Measurements from ENCODE around the gene FAM9C. TPM values are rescaled to one million over a fixed set of nuclear protein-coding genes. Genes with fewer than 3 reads are reported as not detected.

The FAM9C gene
- total and polyA plus RNA-seq, 9 of the 15 experiments (the other 6 are each of a cell fraction or from before 2014, with no cell fraction given) = not detected

DNA sequence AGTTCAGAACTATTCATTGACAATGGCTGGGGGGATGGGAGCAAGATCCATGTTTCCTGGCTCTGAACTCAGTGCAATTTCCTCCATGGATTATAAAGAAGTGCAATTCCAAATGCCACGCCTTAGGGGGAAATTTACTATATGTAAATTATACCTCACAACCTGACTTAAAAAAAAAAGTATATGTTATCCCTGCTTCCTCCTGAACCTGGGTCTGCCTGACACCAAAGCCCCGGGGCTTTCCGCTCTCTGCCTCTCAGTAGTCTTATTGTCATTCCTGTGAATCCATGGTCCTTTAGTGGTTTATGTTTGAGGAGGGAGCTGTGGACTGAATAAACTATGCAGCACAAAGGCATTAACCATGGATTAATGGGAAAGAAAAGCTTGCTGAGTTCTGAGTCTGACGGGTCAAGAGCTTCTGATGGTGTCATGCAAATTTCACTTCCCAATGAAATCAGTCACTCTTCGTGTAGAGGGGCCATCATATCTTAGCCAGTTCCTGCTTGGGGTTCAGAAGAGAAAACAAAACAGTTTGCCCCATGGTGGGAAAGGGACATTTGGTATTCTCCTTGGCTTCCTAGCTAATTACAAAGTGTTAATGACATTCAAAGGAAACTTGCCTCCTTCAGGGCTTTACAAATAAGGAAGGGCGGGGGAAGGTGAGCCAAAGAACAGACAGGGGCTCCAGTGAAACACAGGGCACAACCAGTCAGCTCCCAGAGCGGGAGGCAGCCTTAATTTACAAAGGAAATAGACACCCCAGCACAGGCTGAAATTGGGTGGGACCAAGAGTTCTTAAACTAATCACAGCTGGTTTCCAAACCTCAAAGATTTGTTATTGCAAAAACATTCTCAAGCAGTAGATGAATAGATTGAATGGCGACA is 14.3 kb downstream of the FAM9C start:
- CTCF ChIA-PET (ENCODE audit: low intra/inter-chr PET ratio) = no interaction called here
- Histone ChIP-seq H3K4me3 (no peak overlapping the region), H3K9me1 (ENCODE audit: control insufficient read depth, insufficient read depth, low read length) (no peaks in the 10 kb centered on the region), H3K4me1 (replicated peaks in 1 of 2; ENCODE audit: control insufficient read depth in 2 of 2, insufficient read depth in 2 of 2, low read length in 2 of 2) (peaks cover 0 to 9% of the 10 kb centered on the region in 2 experiments; a peak in 4 of 5 replicates), H3K79me2 (ENCODE audit: control insufficient read depth, insufficient read depth, low read length) (no peaks in the 10 kb centered on the region), H3K36me3 (ENCODE audit: control insufficient read depth, insufficient read depth, low read length) (no peaks in the 10 kb centered on the region), H2AFZ (ENCODE audit: low read depth, low read length) (peak overlapping the region; percentile 76; the same call in 1 of the 2 replicates), H3K9ac (ENCODE audit: insufficient read depth in 1 of 2, low read depth in 2 of 2, low read length in 2 of 2) (no peak overlapping the region), H3K27ac (ENCODE audit: extremely low read depth, low read depth, low read length) (no peak overlapping the region), H3K4me2 (ENCODE audit: insufficient read depth, low read length) (no peak overlapping the region), H3K27me3 (ENCODE audit: control insufficient read depth in 2 of 2, insufficient read depth in 2 of 2, low read length in 2 of 2) (no peaks in the 10 kb centered on the region), H3K9me3 (replicated peaks; ENCODE audit: control insufficient read depth, insufficient read depth, low read depth, low read length) (no peaks in the 10 kb centered on the region), H4K20me1 (replicated peaks; ENCODE audit: control insufficient read depth, insufficient read depth, low read length) (no peaks in the 10 kb centered on the region)
- no peak for ATAC-seq
- in situ Hi-C loops (cut with MboI) (no loop called here), intact Hi-C loops (cut with micrococcal nuclease) (no loop called here)
- no peak for DNase-seq (ENCODE audit: extremely low read depth in 1 of 4, low spot score in 3 of 4)
- 44% methylated on average over 8 of the region's 8 CpGs for WGBS (ENCODE audit: insufficient coverage, low coverage, missing lambda C conversion rate)
- POLR2A ChIA-PET = interaction anchor here (0.9 kb wide), 1 partner anchor 11 kb away, joined by 4 read pairs; no protein-coding TSS in a partner anchor
- TF ChIP-seq ZFX (CRISPR knock-in tag; IDR thresholded peaks at IDR 0.05) (no peak), ARNT (IDR thresholded peaks at IDR 0.05) (no peak), TAF15 (IDR thresholded peaks at IDR 0.05; ENCODE audit: low read depth, low read length) (no peak), PRMT5 (CRISPR knock-in tag; IDR thresholded peaks at IDR 0.05) (no peak), TBL1XR1 (IDR thresholded peaks at IDR 0.05; ENCODE audit: low read length in 2 of 2) (no peak), HDAC6 (IDR thresholded peaks at IDR 0.05; ENCODE audit: low read depth, low read length) (no peak), STAG1 (CRISPR knock-in tag; IDR thresholded peaks at IDR 0.05; ENCODE audit: borderline replicate concordance) (no peak), KDM4B (IDR thresholded peaks at IDR 0.05; ENCODE audit: borderline replicate concordance in 2 of 2, low read depth in 1 of 2) (no peak)
- TF ChIP-seq, protein P1, sequence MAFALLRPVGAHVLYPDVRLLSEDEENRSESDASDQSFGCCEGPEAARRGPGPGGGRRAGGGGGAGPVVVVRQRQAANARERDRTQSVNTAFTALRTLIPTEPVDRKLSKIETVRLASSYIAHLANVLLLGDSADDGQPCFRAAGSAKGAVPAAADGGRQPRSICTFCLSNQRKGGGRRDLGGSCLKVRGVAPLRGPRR (CRISPR knock-in tag; IDR thresholded peaks at IDR 0.05) = no peak
- TF ChIP-seq, protein P2, sequence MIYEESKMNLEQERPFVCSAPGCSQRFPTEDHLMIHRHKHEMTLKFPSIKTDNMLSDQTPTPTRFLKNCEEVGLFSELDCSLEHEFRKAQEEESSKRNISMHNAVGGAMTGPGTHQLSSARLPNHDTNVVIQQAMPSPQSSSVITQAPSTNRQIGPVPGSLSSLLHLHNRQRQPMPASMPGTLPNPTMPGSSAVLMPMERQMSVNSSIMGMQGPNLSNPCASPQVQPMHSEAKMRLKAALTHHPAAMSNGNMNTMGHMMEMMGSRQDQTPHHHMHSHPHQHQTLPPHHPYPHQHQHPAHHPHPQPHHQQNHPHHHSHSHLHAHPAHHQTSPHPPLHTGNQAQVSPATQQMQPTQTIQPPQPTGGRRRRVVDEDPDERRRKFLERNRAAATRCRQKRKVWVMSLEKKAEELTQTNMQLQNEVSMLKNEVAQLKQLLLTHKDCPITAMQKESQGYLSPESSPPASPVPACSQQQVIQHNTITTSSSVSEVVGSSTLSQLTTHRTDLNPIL (CRISPR knock-in tag; IDR thresholded peaks at IDR 0.05) = no peak
- TF ChIP-seq, protein P3, sequence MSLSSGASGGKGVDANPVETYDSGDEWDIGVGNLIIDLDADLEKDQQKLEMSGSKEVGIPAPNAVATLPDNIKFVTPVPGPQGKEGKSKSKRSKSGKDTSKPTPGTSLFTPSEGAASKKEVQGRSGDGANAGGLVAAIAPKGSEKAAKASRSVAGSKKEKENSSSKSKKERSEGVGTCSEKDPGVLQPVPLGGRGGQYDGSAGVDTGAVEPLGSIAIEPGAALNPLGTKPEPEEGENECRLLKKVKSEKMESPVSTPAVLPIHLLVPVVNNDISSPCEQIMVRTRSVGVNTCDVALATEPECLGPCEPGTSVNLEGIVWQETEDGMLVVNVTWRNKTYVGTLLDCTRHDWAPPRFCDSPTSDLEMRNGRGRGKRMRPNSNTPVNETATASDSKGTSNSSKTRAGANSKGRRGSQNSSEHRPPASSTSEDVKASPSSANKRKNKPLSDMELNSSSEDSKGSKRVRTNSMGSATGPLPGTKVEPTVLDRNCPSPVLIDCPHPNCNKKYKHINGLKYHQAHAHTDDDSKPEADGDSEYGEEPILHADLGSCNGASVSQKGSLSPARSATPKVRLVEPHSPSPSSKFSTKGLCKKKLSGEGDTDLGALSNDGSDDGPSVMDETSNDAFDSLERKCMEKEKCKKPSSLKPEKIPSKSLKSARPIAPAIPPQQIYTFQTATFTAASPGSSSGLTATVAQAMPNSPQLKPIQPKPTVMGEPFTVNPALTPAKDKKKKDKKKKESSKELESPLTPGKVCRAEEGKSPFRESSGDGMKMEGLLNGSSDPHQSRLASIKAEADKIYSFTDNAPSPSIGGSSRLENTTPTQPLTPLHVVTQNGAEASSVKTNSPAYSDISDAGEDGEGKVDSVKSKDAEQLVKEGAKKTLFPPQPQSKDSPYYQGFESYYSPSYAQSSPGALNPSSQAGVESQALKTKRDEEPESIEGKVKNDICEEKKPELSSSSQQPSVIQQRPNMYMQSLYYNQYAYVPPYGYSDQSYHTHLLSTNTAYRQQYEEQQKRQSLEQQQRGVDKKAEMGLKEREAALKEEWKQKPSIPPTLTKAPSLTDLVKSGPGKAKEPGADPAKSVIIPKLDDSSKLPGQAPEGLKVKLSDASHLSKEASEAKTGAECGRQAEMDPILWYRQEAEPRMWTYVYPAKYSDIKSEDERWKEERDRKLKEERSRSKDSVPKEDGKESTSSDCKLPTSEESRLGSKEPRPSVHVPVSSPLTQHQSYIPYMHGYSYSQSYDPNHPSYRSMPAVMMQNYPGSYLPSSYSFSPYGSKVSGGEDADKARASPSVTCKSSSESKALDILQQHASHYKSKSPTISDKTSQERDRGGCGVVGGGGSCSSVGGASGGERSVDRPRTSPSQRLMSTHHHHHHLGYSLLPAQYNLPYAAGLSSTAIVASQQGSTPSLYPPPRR (CRISPR knock-in tag; IDR thresholded peaks at IDR 0.05; ENCODE audit: borderline replicate concordance) = no peak
- no TSS peak for BruUV-seq (replicated peaks)
- no peak for FAIRE-seq
